Thyroid gland (tissue), 4 donors: ENCODE data around the gene MESP2. TPM values are rescaled to one million over a fixed set of nuclear protein-coding genes. Genes with fewer than 3 reads are reported as not detected.

Source experiments
- DNase-seq, 2 donors: peaks; one replicate each; pipeline ENCODE4 v3.0.0-alpha.2; 2019
- H3K27ac ChIP-seq, 3 donors: fragments of 200-600 bp; sonication (generic); 1 replicate in 2 of 3; 2 replicates in 1 of 3; pipeline ENCODE4 v1.5.1; 2016 to 2019; ENCODE audit warnings: mild to moderate bottlenecking in 1 of 3, moderate library complexity in 1 of 3
- H3K27me3 ChIP-seq: fragments of 200-600 bp; sonication (generic); one replicate; pipeline ENCODE4 v1.5.1; 2019
- H3K36me3 ChIP-seq, 2 donors: fragments of 200-600 bp; sonication (generic); one replicate each; pipeline ENCODE4 v1.5.1; 2016 to 2019
- H3K4me1 ChIP-seq, 2 donors: fragments of 200-600 bp; sonication (generic); one replicate each; pipeline ENCODE4 v1.5.1; 2017 to 2019
- H3K4me3 ChIP-seq, 3 donors: fragments of 200-600 bp; sonication (generic); replicated peaks in 1 of 3; 1 replicate in 2 of 3; 2 replicates in 1 of 3; pipeline ENCODE4 v1.5.1; 2016; ENCODE audit warnings: mild to moderate bottlenecking in 1 of 3
- H3K9me3 ChIP-seq: fragments of 200-600 bp; sonication (generic); one replicate; pipeline ENCODE4 v1.5.1; 2017
- POLR2A ChIP-seq, 2 donors: fragments of 450-650 bp; IDR thresholded peaks; one replicate each; pipeline ENCODE4 v1.6.1; 2017; ENCODE audit warnings: antibody characterized with exemption in 2 of 2, mild to moderate bottlenecking in 2 of 2, moderate library complexity in 1 of 2
- WGBS, 2 donors: methylation state at CpG; one replicate each; pipeline ENCODE4 v1.1.5; 2017; 5-methylcytosine and 5-hydroxymethylcytosine counted together
- intact Hi-C: fragments of 100-400 bp; cut with DNase I; formaldehyde crosslinking; loops from one replicate; pipeline ENCODE4 v1.15.1; 2023
- total RNA-seq, 4 donors: library from RNA; depleted of rRNA; stranded (reverse); fragments of >200 nt; gene quantifications; one replicate each; pipeline ENCODE4 v1.2.3, GENCODE V29; 2016
- TF ChIP-seq, protein P1 (sequence below), 6 experiments: fragments of 200-600 bp in 3 of 6; fragments of 450-650 bp in 3 of 6; sonication (generic) in 3 of 6; IDR thresholded peaks; one replicate each; pipeline ENCODE4 v1.5.1; 2016 to 2019; ENCODE audit warnings: antibody characterized with exemption in 6 of 6, mild to moderate bottlenecking in 2 of 6, inconsistent platforms in 1 of 6, moderate library complexity in 1 of 6

The MESP2 gene
- total RNA-seq, 4 donors from 2014 or later = 0.34 to 0.67 TPM; not detected in 2

DNA sequence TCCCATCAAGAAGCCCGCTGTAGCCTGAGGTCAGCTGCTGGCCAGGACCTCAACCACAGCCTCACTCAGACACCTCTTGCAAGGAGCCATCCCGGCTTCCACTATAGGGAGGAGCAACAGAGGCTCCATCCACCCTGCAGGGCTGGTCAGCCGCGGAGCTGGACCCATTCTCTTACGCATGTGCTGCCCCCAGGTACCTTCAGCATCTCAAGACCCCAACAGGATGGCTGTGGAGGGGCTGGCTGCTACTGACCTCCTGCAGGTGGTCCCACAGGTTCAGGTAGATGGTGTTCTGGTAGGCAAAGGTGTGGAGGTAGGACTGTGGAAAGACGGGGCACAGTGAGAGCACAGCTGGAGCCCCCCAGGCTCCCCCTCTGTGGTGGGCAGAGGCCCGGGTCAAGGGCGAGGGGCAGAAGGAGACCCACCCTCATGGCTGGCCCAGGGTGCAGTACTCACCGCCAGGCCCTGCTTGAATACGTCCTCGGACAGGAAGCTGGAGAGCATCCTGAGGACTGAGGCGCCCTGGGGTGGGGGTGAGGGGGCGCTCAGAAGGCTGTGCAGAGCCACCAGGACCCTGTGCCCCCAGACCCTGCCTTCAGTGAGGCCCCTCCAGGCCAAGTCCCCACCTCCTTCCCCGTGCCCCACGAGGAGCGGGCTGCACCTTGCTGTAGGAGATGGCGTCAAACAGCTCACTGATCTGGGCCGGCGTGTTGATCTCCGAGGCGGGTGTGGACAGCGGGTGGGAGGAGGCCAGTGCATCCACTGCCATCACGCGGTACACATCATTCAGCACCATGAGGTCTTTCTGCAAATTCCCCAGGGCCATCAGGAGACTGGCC lies 27.1 kb downstream of the MESP2 start:
- Histone ChIP-seq H3K4me3 (no peak overlapping the region), H3K27ac (no peak overlapping the region), H3K27me3 (no peaks in the 10 kb centered on the region), H3K36me3 (no peaks in the 10 kb centered on the region), H3K9me3 (no peaks in the 10 kb centered on the region), H3K4me1 (peaks cover 0 to 5% of the 10 kb centered on the region in 2 donors)
- 90 to 98% methylated on average over 14 to 18 of the region's 24 CpGs for WGBS, 2 donors
- no peak for DNase-seq
- no peak for TF ChIP-seq POLR2A (IDR thresholded peaks at IDR 0.05)
- TF ChIP-seq, protein P1, sequence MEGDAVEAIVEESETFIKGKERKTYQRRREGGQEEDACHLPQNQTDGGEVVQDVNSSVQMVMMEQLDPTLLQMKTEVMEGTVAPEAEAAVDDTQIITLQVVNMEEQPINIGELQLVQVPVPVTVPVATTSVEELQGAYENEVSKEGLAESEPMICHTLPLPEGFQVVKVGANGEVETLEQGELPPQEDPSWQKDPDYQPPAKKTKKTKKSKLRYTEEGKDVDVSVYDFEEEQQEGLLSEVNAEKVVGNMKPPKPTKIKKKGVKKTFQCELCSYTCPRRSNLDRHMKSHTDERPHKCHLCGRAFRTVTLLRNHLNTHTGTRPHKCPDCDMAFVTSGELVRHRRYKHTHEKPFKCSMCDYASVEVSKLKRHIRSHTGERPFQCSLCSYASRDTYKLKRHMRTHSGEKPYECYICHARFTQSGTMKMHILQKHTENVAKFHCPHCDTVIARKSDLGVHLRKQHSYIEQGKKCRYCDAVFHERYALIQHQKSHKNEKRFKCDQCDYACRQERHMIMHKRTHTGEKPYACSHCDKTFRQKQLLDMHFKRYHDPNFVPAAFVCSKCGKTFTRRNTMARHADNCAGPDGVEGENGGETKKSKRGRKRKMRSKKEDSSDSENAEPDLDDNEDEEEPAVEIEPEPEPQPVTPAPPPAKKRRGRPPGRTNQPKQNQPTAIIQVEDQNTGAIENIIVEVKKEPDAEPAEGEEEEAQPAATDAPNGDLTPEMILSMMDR (IDR thresholded peaks at IDR 0.05) = no peak
- intact Hi-C loops = no loop called here

DNA sequence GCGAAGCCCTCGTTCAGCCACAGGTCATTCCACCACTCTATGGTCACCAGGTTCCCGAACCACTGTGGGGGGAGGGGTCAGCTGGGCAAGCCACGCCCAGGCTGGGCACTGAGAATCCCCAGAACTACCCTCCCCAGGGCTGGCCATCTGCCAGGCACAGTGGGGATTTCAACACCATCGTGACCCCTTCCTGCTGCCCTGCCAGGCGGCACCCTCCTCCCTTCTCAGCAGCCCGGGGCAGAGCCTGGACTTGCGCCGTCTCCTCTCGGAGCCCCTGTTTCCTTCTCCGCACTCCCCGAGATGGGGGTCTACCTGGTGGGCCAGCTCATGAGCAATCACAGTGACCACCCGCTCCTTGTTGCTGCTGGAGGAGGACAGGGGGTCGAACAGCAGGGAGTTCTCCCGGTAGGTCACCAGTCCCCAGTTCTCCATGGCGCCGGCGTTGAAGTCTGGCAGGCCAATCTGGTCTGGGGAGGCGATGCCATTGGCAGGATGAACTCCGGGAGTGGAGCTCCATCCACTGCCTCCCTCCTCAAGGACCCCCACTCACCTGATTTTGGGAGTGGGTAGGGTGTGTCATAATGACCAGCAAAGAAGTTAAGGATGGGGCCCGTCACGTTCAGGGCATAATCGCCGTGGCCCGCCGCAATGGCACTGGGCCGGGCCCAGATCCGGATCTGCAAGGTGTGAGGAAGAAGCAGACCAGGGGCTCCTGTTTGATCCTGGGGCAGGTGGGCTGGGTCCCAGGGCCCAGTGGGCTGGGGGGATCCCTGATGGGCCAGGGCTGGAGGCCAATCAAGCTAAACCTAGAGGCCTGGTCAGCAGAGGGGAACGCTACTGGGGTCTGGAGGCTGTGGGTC lies 28.0 kb downstream of the MESP2 start:
- DNase-seq = no peak
- peaks cover 0 to 5% of the 10 kb centered on the region in 2 donors for H3K4me1 ChIP-seq
- no peaks in the 10 kb centered on the region for H3K36me3 ChIP-seq
- no peaks in the 10 kb centered on the region for H3K9me3 ChIP-seq
- no peak overlapping the region for H3K4me3 ChIP-seq
- intact Hi-C loops = no loop called here
- TF ChIP-seq, protein P1 (IDR thresholded peaks at IDR 0.05) = no peak
- no peak for TF ChIP-seq POLR2A (IDR thresholded peaks at IDR 0.05)
- no peak overlapping the region for H3K27ac ChIP-seq
- no peaks in the 10 kb centered on the region for H3K27me3 ChIP-seq
- WGBS, 2 donors = 90 to 92% methylated on average over 26 to 28 of the region's 29 CpGs

DNA sequence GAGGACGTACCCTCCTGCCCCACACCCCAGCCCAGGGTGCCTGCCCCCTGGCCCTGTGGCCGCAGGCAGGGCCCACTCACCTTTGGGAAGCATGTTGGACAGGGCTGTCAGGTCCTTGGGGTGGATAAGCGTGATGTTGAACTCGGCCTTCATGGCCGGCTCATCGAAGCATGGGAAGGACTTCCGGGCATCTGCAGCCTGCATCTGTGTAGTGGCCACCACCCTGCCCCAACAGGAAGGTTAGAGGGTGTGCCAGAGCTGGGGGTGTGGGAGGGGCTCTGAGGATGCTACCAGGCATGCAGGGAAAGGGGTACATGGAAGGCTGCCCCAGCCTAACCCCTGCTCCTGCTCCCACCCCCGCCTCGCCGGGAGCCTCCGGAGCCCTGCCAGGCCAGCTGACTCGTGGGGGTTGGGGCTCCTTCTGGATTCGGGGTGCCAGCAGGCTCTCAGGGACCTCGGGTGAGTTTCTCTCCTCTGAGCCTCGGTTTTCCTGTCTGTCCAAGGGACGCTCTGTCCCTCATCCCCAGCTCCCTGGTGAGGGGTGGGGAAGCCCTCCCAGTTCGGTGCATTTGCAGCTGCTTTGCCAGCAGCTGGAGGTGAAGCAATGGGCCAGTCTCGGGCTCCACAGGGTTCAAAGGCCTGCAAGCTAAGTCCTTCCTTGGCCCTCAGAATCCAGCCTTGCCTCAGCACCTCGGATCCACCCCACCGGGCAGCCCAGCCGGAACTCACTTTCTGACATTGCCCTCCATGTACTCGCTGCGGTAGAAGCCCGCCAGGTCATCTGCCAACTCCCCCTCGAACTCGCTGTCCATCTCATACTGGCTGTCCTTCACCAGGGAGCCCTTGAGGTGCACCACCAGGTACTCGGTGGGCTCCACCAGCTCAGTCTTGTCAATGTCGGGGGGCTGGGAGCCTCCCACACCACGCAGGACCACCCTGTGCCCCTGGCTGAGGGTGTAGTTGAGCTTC lies 29.4 kb downstream of the MESP2 start:
- DNase-seq = no peak
- H3K4me1 ChIP-seq = peaks cover 0 to 3% of the 10 kb centered on the region in 2 donors
- no peaks in the 10 kb centered on the region for H3K36me3 ChIP-seq
- no peaks in the 10 kb centered on the region for H3K27me3 ChIP-seq
- TF ChIP-seq POLR2A (IDR thresholded peaks at IDR 0.05) = no peak
- no peak overlapping the region for H3K4me3 ChIP-seq
- no peaks in the 10 kb centered on the region for H3K9me3 ChIP-seq
- WGBS, 2 donors = 88 to 95% methylated on average over 16 to 20 of the region's 29 CpGs
- intact Hi-C loops = no loop called here
- no peak overlapping the region for H3K27ac ChIP-seq

DNA sequence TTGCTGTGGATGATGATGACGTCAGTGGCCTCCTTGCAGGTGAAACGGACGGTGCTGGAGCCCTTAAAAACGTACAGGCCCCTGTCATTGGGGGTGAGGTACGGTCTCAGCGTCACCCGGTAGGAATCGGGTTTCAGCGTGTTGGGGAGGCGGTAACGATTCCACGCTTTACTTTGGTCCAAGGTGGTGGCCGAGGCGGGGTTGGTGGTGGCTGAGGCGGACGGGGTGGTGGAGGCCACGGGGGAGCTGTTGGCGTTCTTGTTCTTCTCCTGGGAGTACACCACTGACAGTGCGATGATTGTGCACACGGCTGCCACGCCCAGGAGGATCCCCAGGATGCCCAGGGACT lies 30.1 kb downstream of the MESP2 start:
- H3K27ac ChIP-seq = no peak overlapping the region
- no peaks in the 10 kb centered on the region for H3K27me3 ChIP-seq
- no peak overlapping the region for H3K4me3 ChIP-seq
- TF ChIP-seq, protein P1 (IDR thresholded peaks at IDR 0.05) = no peak
- no peak for TF ChIP-seq POLR2A (IDR thresholded peaks at IDR 0.05)
- H3K9me3 ChIP-seq = no peaks in the 10 kb centered on the region
- intact Hi-C loops = no loop called here
- H3K4me1 ChIP-seq = peaks cover 0 to 3% of the 10 kb centered on the region in 2 donors
- no peaks in the 10 kb centered on the region for H3K36me3 ChIP-seq
- DNase-seq = no peak
- 86 to 89% methylated on average over 18 to 21 of the region's 21 CpGs for WGBS, 2 donors
